Measurements from ENCODE around the gene GPR132. TPM values are rescaled to one million over a fixed set of nuclear protein-coding genes. Genes with fewer than 3 reads are reported as not detected.

GPR132 gene
- total and polyA plus RNA-seq, 9 of the 15 experiments (the other 6 are each of a cell fraction or from before 2014, with no cell fraction given): 0.01 to 1.1 (median 0.25) TPM; not detected in 1

- TF ChIP-seq ARID3A (IDR thresholded peaks at IDR 0.05; ENCODE audit: borderline replicate concordance, low read depth, low read length): no peak
- no peak for TF ChIP-seq CBFA2T3 (IDR thresholded peaks at IDR 0.05)
- TF ChIP-seq ZNF696 (CRISPR knock-in tag; conservative IDR thresholded peaks at IDR 0.05): no peak
- no peak for TF ChIP-seq SRSF7 (optimal IDR thresholded peaks at IDR 0.05; ENCODE audit: low read depth, low read length)
- TF ChIP-seq GMEB1 (CRISPR knock-in tag; IDR thresholded peaks at IDR 0.05): no peak
- TF ChIP-seq ZBTB49 (CRISPR knock-in tag; IDR thresholded peaks at IDR 0.05; ENCODE audit: borderline replicate concordance): no peak
- TF ChIP-seq CHD2 (IDR thresholded peaks at IDR 0.05; ENCODE audit: low read depth, low read length): no peak
- 0 out of 2 replicates have a peak, but pooled peaks have one; percentile 8 for TF ChIP-seq CEBPG (CRISPR knock-in tag; IDR thresholded peaks at IDR 0.05)
- no peak for TF ChIP-seq CEBPG (tag; conservative IDR thresholded peaks at IDR 0.05 in 1 of 2, IDR thresholded peaks at IDR 0.05 in 1 of 2)
- TF ChIP-seq EP300 (IDR thresholded peaks at IDR 0.05; ENCODE audit: low read length): no peak
- TF ChIP-seq SRSF3 (IDR thresholded peaks at IDR 0.05; ENCODE audit: insufficient read depth, low read length): no peak
- TF ChIP-seq E2F6 (IDR thresholded peaks at IDR 0.05; ENCODE audit: borderline replicate concordance in 1 of 2, extremely low read depth in 1 of 2, insufficient read depth in 1 of 2, insufficient read length in 1 of 2, low read depth in 1 of 2, low read length in 1 of 2, poor library complexity in 1 of 2, severe bottlenecking in 1 of 2): peak in 1 of 2 experiments; percentile 6
- no peak; the same call in 1 of the 2 replicates for TF ChIP-seq NKRF (IDR thresholded peaks at IDR 0.05; ENCODE audit: borderline replicate concordance)
- TF ChIP-seq MCM7 (IDR thresholded peaks at IDR 0.05): no peak
- TF ChIP-seq IRF2 (CRISPR knock-in tag; IDR thresholded peaks at IDR 0.05): no peak
- TF ChIP-seq JUNB (CRISPR knock-in tag; conservative IDR thresholded peaks at IDR 0.05): no peak
Measured at GRCh38 chr14:105021656-105022275, 43.5 kb downstream of the GPR132 start (continued).

Data from K562 (cell line).